Ovary (tissue), 9 donors: ENCODE results near the gene LRRTM4. TPM values are rescaled to one million over a fixed set of nuclear protein-coding genes. Genes with fewer than 3 reads are reported as not detected.

Source experiments
- DNase-seq, 5 donors: peaks; one replicate each; pipeline ENCODE4 v3.0.0-alpha.2; 2019 to 2020
- H3K27ac ChIP-seq, 2 donors: fragments of 200-600 bp; one replicate each; pipeline versions ENCODE4 v1.5.1 to v1.8.0; 2019 to 2022
- H3K27me3 ChIP-seq: fragments of 200-600 bp; one replicate; pipeline ENCODE4 v1.8.0; 2022
- H3K36me3 ChIP-seq: fragments of 200-600 bp; sonication (generic); one replicate; pipeline ENCODE4 v1.5.1; 2019
- H3K4me1 ChIP-seq: one replicate; pipeline ENCODE4 v1.8.1; 2013; ENCODE audit warnings: mild to moderate bottlenecking, moderate library complexity; ENCODE audit not compliant: insufficient read depth
- H3K4me3 ChIP-seq: fragments of 200-600 bp; sonication (generic); one replicate; pipeline ENCODE4 v1.5.1; 2017
- H3K9me3 ChIP-seq, 2 donors: fragments of 200-600 bp in 1 of 2; sonication (generic) in 1 of 2; one replicate each; pipeline versions ENCODE4 v1.5.1 to v1.8.1; 2013 to 2019; ENCODE audit warnings: mild to moderate bottlenecking in 1 of 2, moderate library complexity in 1 of 2
- EP300 ChIP-seq: sonication (generic); formaldehyde crosslinking; IDR thresholded peaks from one replicate; pipeline ENCODE4 v1.6.1; 2017; ENCODE audit warnings: antibody characterized with exemption
- POLR2A ChIP-seq: fragments of 450-650 bp; IDR thresholded peaks from one replicate; pipeline ENCODE4 v1.6.1; 2017; ENCODE audit warnings: antibody characterized with exemption, mild to moderate bottlenecking, moderate library complexity
- WGBS, 3 donors: extraction: QIAGEN DNeasy Blood & Tissue Kit in 1 of 3; methylation state at CpG; one replicate each; pipeline versions ENCODE4 v1.1.5 to v1.1.7; 2013 to 2017; 5-methylcytosine and 5-hydroxymethylcytosine counted together
- intact Hi-C, 4 donors: fragments of 100-400 bp; cut with DNase I; formaldehyde crosslinking; loops; one replicate each; pipeline versions ENCODE4 v1.11.0 to v1.15.1; 2022 to 2023
- polyA plus RNA-seq, 2 donors: library from polyadenylated mRNA; stranded (reverse); fragments of 200-250 nt in 1 of 2; fragments of 350-450 nt in 1 of 2; fragmentation: Illumina TruSeq in 1 of 2; extraction: RNeasy Lipid Tissue Mini Kit (QIAGEN cat#74804) in 1 of 2; gene quantifications; one replicate each; pipeline ENCODE4 v1.2.3, GENCODE V29; 2013 to 2014
- total RNA-seq, 7 donors: library from RNA; depleted of rRNA in 2 of 7; stranded (reverse); fragments of >200 nt in 2 of 7; fragmentation: NEBNext Ultra II Directional in 3 of 7; extraction: Animal tissue kit (Norgen Biotek cat#: 25700) in 3 of 7; gene quantifications; one replicate each; pipeline versions ENCODE4 v1.1.0 to v1.2.4, GENCODE V29; 2016 to 2023
- TF ChIP-seq, protein P1 (sequence below), 3 donors: fragments of 450-650 bp in 2 of 3; fragments of 200-600 bp in 1 of 3; IDR thresholded peaks; one replicate each; pipeline versions ENCODE4 v1.5.1 to v1.8.0; 2016 to 2022; ENCODE audit warnings: antibody characterized with exemption in 3 of 3, mild to moderate bottlenecking in 1 of 3
- donor health status: DM: no; HTN: no; CAD: no; lungs with moderate emphysema.
- donor health status: DM: no; HTN: no; CAD: no.
- donor health status: Bipolar disorder and iron deficiency.
- donor health status: DM: yes; HTN: yes; CAD: no.
- donor health status: DM: no; HTN: no; CAD: no.
- donor health status: DM: yes; HTN: yes; CAD: no.

The LRRTM4 gene
- total and polyA plus RNA-seq, 9 donors = 0.01 to 2.2 (median 0.71) TPM; not detected in 2

- Histone ChIP-seq H3K9me3 (no peaks in the 10 kb centered on the region), H3K27ac (no peak overlapping the region), H3K36me3 (no peaks in the 10 kb centered on the region), H3K27me3 (no peaks in the 10 kb centered on the region), H3K4me3 (no peak overlapping the region), H3K4me1 (no peaks in the 10 kb centered on the region)
- intact Hi-C loops = no loop called here
- TF ChIP-seq EP300 (no peak), POLR2A (no peak)
- TF ChIP-seq, protein P1, sequence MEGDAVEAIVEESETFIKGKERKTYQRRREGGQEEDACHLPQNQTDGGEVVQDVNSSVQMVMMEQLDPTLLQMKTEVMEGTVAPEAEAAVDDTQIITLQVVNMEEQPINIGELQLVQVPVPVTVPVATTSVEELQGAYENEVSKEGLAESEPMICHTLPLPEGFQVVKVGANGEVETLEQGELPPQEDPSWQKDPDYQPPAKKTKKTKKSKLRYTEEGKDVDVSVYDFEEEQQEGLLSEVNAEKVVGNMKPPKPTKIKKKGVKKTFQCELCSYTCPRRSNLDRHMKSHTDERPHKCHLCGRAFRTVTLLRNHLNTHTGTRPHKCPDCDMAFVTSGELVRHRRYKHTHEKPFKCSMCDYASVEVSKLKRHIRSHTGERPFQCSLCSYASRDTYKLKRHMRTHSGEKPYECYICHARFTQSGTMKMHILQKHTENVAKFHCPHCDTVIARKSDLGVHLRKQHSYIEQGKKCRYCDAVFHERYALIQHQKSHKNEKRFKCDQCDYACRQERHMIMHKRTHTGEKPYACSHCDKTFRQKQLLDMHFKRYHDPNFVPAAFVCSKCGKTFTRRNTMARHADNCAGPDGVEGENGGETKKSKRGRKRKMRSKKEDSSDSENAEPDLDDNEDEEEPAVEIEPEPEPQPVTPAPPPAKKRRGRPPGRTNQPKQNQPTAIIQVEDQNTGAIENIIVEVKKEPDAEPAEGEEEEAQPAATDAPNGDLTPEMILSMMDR (IDR thresholded peaks at IDR 0.05) = no peak
- no peak for DNase-seq
Observed at GRCh38 chr2:77391119-77391518, 131.1 kb downstream of the LRRTM4 start.

DNA sequence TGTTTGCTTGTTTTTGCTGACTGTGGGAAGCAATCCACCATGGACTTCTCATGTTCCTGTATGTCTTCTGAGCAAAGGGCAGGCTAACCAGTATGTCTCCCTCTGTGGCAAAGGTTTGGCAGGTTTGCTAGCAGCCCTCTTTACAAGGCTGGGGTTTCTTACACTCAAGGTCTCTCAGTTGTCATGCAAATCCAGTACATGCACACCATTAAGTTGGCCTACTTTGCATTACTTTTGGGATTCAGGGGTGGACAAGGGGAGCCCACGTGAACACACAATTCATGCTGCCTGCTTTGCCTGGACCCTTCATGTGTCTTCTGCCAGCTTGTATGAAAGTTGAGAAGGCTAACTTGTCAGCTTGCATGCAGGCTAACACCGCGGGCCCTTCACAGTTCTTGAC lies 134.9 kb downstream of the LRRTM4 start:
- Histone ChIP-seq H3K27me3 (no peaks in the 10 kb centered on the region), H3K9me3 (no peaks in the 10 kb centered on the region), H3K36me3 (no peaks in the 10 kb centered on the region), H3K27ac (no peak overlapping the region), H3K4me1 (no peaks in the 10 kb centered on the region), H3K4me3 (no peak overlapping the region)
- intact Hi-C loops = no loop called here
- DNase-seq = no peak
- 68 to 85% (median 78%) methylated on average over 3 of the region's 3 CpGs for WGBS, 3 donors
- TF ChIP-seq EP300 (no peak), POLR2A (no peak)
- TF ChIP-seq, protein P1 (IDR thresholded peaks at IDR 0.05) = no peak

DNA sequence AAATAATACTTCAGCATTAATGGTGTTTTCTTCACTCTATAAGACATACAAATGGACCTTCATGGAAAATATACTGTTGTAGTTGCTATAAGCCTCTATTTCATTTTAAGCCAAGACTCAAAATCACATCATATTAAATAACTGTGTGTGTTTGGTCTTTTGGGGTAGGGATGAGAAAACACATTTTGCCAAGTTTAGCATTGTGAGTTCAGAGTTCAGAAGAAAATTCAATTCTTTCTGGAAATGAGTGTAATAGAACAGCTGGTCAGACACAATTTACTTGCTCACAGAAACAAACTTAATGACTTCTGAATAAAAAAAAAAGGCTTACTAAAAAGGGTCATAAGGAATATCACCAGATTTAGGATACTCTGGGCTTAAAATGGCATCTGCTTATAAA lies 149.5 kb downstream of the LRRTM4 start:
- no peak for TF ChIP-seq EP300
- TF ChIP-seq, protein P1 (IDR thresholded peaks at IDR 0.05) = no peak
- TF ChIP-seq POLR2A = no peak
- H3K36me3 ChIP-seq = no peaks in the 10 kb centered on the region
- no peaks in the 10 kb centered on the region for H3K4me1 ChIP-seq
- intact Hi-C loops = no loop called here
- DNase-seq = no peak
- H3K27ac ChIP-seq = no peak overlapping the region
- H3K9me3 ChIP-seq = no peaks in the 10 kb centered on the region
- H3K4me3 ChIP-seq = no peak overlapping the region
- no peaks in the 10 kb centered on the region for H3K27me3 ChIP-seq

GRCh38 chr2:77370511-77370910 lies 151.7 kb downstream of the LRRTM4 start:
- WGBS, 3 donors = 77 to 83% (median 80%) methylated on average over 3 of the region's 3 CpGs
- no peak for TF ChIP-seq EP300
- H3K4me1 ChIP-seq = no peaks in the 10 kb centered on the region
- no peak for DNase-seq
- H3K4me3 ChIP-seq = no peak overlapping the region
- H3K27ac ChIP-seq = no peak overlapping the region
- no peaks in the 10 kb centered on the region for H3K36me3 ChIP-seq
- H3K9me3 ChIP-seq = no peaks in the 10 kb centered on the region
- intact Hi-C loops = no loop called here
- H3K27me3 ChIP-seq = no peaks in the 10 kb centered on the region

GRCh38 chr2:77363277-77363676 lies 158.9 kb downstream of the LRRTM4 start:
- Histone ChIP-seq H3K36me3 (no peaks in the 10 kb centered on the region), H3K27me3 (no peaks in the 10 kb centered on the region), H3K27ac (no peak overlapping the region), H3K4me1 (no peaks in the 10 kb centered on the region), H3K9me3 (no peaks in the 10 kb centered on the region), H3K4me3 (no peak overlapping the region)
- no peak for DNase-seq
- intact Hi-C loops = no loop called here
- WGBS, 3 donors = 68 to 78% (median 68%) methylated on average over 5 of the region's 5 CpGs
- TF ChIP-seq POLR2A (no peak), EP300 (no peak)
- TF ChIP-seq, protein P1 (IDR thresholded peaks at IDR 0.05) = no peak
